OCI-LY7 (cell line): Measurements from ENCODE around the gene SETD1B. TPM values are rescaled to one million over a fixed set of nuclear protein-coding genes. Genes with fewer than 3 reads are reported as not detected.

ENCODE experiments used
- BruUV-seq: library from RNA; stranded (reverse); fragments of 400-500 nt; replicated peaks from 2 replicates; lab custom pipeline; 2021; lab: Mats Ljungman, UMichigan
- CTCF ChIA-PET: fragments of 300-600 bp; sonication (Branson Sonifier 250); formaldehyde crosslinking; loops from one replicate; lab custom pipeline; 2022; ENCODE audit warnings: antibody characterized with exemption; ENCODE audit not compliant: unreplicated experiment; lab: Charles Lee
- POLR2A ChIA-PET: fragments of 300-600 bp; sonication (Branson Sonifier 250); formaldehyde crosslinking; loops from one replicate; lab custom pipeline; 2022; ENCODE audit warnings: antibody characterized with exemption; lab: Charles Lee
- DNase-seq: peaks from one replicate; pipeline ENCODE4 v3.0.0-alpha.2; 2015; ENCODE audit warnings: low spot score
- H2AFZ ChIP-seq: fragments of 200-600 bp; sonication (generic), shearing (Covaris generic); 2 replicates; pipeline ENCODE4 v1.6.1; 2014; ENCODE audit warnings: mild to moderate bottlenecking, antibody characterized with exemption, low read length, moderate library complexity
- H3K27ac ChIP-seq: fragments of 200-600 bp; sonication (generic); 2 replicates; pipeline ENCODE4 v1.5.1; 2014; ENCODE audit warnings: mixed run types, low read depth, mild to moderate bottlenecking, moderate library complexity, low read length, inconsistent platforms; ENCODE audit not compliant: poor library complexity, severe bottlenecking
- H3K36me3 ChIP-seq: fragments of 200-600 bp; sonication (generic); 2 replicates; pipeline ENCODE4 v1.6.1; 2014; ENCODE audit warnings: mild to moderate bottlenecking, antibody characterized with exemption, low read length, moderate library complexity, mixed read lengths; ENCODE audit not compliant: insufficient read depth
- H3K4me1 ChIP-seq: fragments of 200-600 bp; sonication (generic); 2 replicates; pipeline ENCODE4 v1.5.1; 2014; ENCODE audit warnings: mild to moderate bottlenecking, low read length; ENCODE audit not compliant: insufficient read depth, poor library complexity, severe bottlenecking
- H3K4me2 ChIP-seq: fragments of 200-600 bp; sonication (generic); 2 replicates; pipeline ENCODE4 v1.6.1; 2014; ENCODE audit warnings: mild to moderate bottlenecking, low read length
- H3K4me3 ChIP-seq: fragments of 200-600 bp; sonication (generic); 2 replicates; pipeline ENCODE4 v1.5.1; 2014; ENCODE audit warnings: mild to moderate bottlenecking, low read depth, low read length; ENCODE audit not compliant: poor library complexity, severe bottlenecking
- H3K79me2 ChIP-seq: fragments of 200-600 bp; sonication (generic); 2 replicates; pipeline ENCODE4 v1.6.1; 2016; ENCODE audit warnings: low read depth, mild to moderate bottlenecking, low read length, moderate library complexity, mixed read lengths; ENCODE audit not compliant: insufficient read depth
- H3K9me2 ChIP-seq: fragments of 200-600 bp; sonication (generic); 2 replicates; pipeline ENCODE4 v1.6.1; 2016; ENCODE audit warnings: mild to moderate bottlenecking, low read length, mixed read lengths; ENCODE audit not compliant: insufficient read depth
- H3K9me3 ChIP-seq: fragments of 200-600 bp; sonication (generic); 2 replicates; pipeline ENCODE4 v1.6.1; 2014; ENCODE audit warnings: mild to moderate bottlenecking, mixed run types, low read length, mixed read lengths
- H4K20me1 ChIP-seq: fragments of 200-600 bp; sonication (generic); 2 replicates; pipeline ENCODE4 v1.6.1; 2014; ENCODE audit warnings: mild to moderate bottlenecking, antibody characterized with exemption, low read length, moderate library complexity, mixed read lengths; ENCODE audit not compliant: insufficient read depth
- CTCF ChIP-seq: fragments of 200-600 bp; sonication (generic); conservative IDR thresholded peaks from 2 replicates; pipeline ENCODE4 v1.5.1; 2014; ENCODE audit warnings: mild to moderate bottlenecking, antibody characterized with exemption, low read length, moderate library complexity, mixed read lengths
- EZH2phosphoT487 ChIP-seq: fragments of 200-600 bp; sonication (generic); IDR thresholded peaks from 2 replicates; pipeline ENCODE4 v1.6.1; 2018; ENCODE audit warnings: low read depth, borderline replicate concordance, mild to moderate bottlenecking, mixed run types, antibody characterized with exemption, low read length, moderate library complexity, mixed read lengths
- intact Hi-C: fragments of 100-400 bp; cut with micrococcal nuclease; formaldehyde crosslinking; loops from one replicate; pipeline ENCODE4 v1.10.0; 2022; ENCODE audit not compliant: unreplicated experiment
- total RNA-seq, 2 experiments: library from RNA; depleted of rRNA in 1 of 2; stranded (reverse); fragments of >200 nt in 1 of 2; shearing (Covaris generic) in 1 of 2; gene quantifications; 2 replicates each; pipeline ENCODE4 v1.2.3, GENCODE V29; 2014 to 2022

The SETD1B gene
- total RNA-seq, 2 experiments from 2014 or later: 4.7 to 22.5 TPM

- POLR2A ChIA-PET: interaction anchor here (0.7 to 2.9 kb wide), 9 partner anchors 9 to 230 kb away, joined by 3 to 10 read pairs (median 4); no protein-coding TSS in a partner anchor
- no peaks in the 10 kb centered on the region for H4K20me1 ChIP-seq
- BruUV-seq: no TSS peak
- H3K36me3 ChIP-seq: peaks cover 1% of the 10 kb centered on the region; the same call in 1 of the 2 replicates
- TF ChIP-seq CTCF (no peak), EZH2phosphoT487 (no peak)
- peak within 1 kb of the TSS; percentile 63 for H3K27ac ChIP-seq
- intact Hi-C loops: loop anchor here (5.0 kb wide), 2 partner anchors 81 to 256 kb away; partner anchors contain the start of gene TMEM120B
- H3K4me3 ChIP-seq: peak within 1 kb of the TSS; percentile 76
- H3K4me1 ChIP-seq: peaks cover 59% of the 10 kb centered on the region
- CTCF ChIA-PET: interaction anchor here (1.1 to 2.6 kb wide), 11 partner anchors 9 to 102 kb away, joined by 3 to 13 read pairs (median 6); no protein-coding TSS in a partner anchor
- peak within 1 kb of the TSS; percentile 49 for H2AFZ ChIP-seq
- H3K4me2 ChIP-seq: peak within 1 kb of the TSS; percentile 80
- peak; percentile 70 for DNase-seq
- H3K9me3 ChIP-seq: no peaks in the 10 kb centered on the region
- H3K9me2 ChIP-seq: no peaks in the 10 kb centered on the region
- no peaks in the 10 kb centered on the region for H3K79me2 ChIP-seq
Measured at GRCh38 chr12:121793440-121793837, 10.4 kb upstream of the SETD1B start, which contains the start of gene RHOF. Gene RHOF, minus strand, starts transcription at chr12:121793688. Its CDS starts 55 bp downstream, at chr12:121793633.

GRCh38 chr12:121793838-121794533 lies 9.8 kb upstream of the SETD1B start:
- peaks cover 59% of the 10 kb centered on the region for H3K4me1 ChIP-seq
- H4K20me1 ChIP-seq: no peaks in the 10 kb centered on the region
- intact Hi-C loops: loop anchor here (1.0 to 5.0 kb wide), 5 partner anchors 18 to 257 kb away; partner anchors contain the start of genes PSMD9 and TMEM120B
- peak overlapping the region; percentile 49 for H2AFZ ChIP-seq
- peak; percentile 96 for DNase-seq
- no peaks in the 10 kb centered on the region for H3K79me2 ChIP-seq
- H3K9me2 ChIP-seq: no peaks in the 10 kb centered on the region
- peaks cover 7% of the 10 kb centered on the region; the same call in 1 of the 2 replicates for H3K36me3 ChIP-seq
- peak overlapping the region; percentile 76 for H3K4me3 ChIP-seq
- H3K4me2 ChIP-seq: peak overlapping the region; percentile 80
- no peaks in the 10 kb centered on the region for H3K9me3 ChIP-seq
- no peak for TF ChIP-seq EZH2phosphoT487
- peak; percentile 99 for TF ChIP-seq CTCF
- ChIA-PET CTCF (interaction anchor here (0.5 to 2.6 kb wide), 24 partner anchors 8 to 1797 kb away, joined by 3 to 13 read pairs (median 4); no protein-coding TSS in a partner anchor), POLR2A (interaction anchor here (0.9 to 2.9 kb wide), 9 partner anchors 9 to 230 kb away, joined by 4 to 10 read pairs (median 6); no protein-coding TSS in a partner anchor)
- no TSS peak for BruUV-seq
- peak overlapping the region; percentile 63 for H3K27ac ChIP-seq
